Activated naive CD4-positive, alpha-beta T cell treated with anti-CD3 and anti-CD28 coated beads, Interleukin-2, amount 50 U/mL, for 24 hours (primary cell): ENCODE measurements around the gene RALGAPA2.

Experiments
- H3K27ac Mint-ChIP-seq: one replicate; pipeline ENCODE4 v1.8.0; 2021; ENCODE audit warnings: mild to moderate bottlenecking, mixed read lengths
- H3K27me3 Mint-ChIP-seq: one replicate; pipeline ENCODE4 v1.8.0; 2021; ENCODE audit warnings: mixed read lengths
- H3K36me3 Mint-ChIP-seq: one replicate; pipeline ENCODE4 v1.8.0; 2021; ENCODE audit warnings: mixed read lengths
- H3K4me1 Mint-ChIP-seq: one replicate; pipeline ENCODE4 v1.8.0; 2021; ENCODE audit warnings: mixed read lengths
- H3K4me3 Mint-ChIP-seq: one replicate; pipeline ENCODE4 v1.8.0; 2021; ENCODE audit warnings: mild to moderate bottlenecking, mixed read lengths
- H3K9me3 Mint-ChIP-seq: one replicate; pipeline ENCODE4 v1.8.0; 2021; ENCODE audit warnings: mixed read lengths

The RALGAPA2 gene

GRCh38 chr20:20733943-20734342 lies 21.5 kb upstream of the RALGAPA2 start:
- H3K27me3 Mint-ChIP-seq = peaks cover 1% of the 10 kb centered on the region
- H3K4me3 Mint-ChIP-seq = no peak overlapping the region

GRCh38 chr20:20732641-20733040 lies 20.2 kb upstream of the RALGAPA2 start:
- Mint-ChIP-seq H3K4me1 (peaks cover 14% of the 10 kb centered on the region), H3K4me3 (no peak overlapping the region), H3K27ac (no peak overlapping the region), H3K36me3 (no peaks in the 10 kb centered on the region), H3K27me3 (peaks cover 1% of the 10 kb centered on the region), H3K9me3 (no peaks in the 10 kb centered on the region)

More at GRCh38 chr20:20733943-20734342, 21.5 kb upstream of the RALGAPA2 start:
- H3K27ac Mint-ChIP-seq = no peak overlapping the region
- H3K36me3 Mint-ChIP-seq = no peaks in the 10 kb centered on the region
- H3K9me3 Mint-ChIP-seq = no peaks in the 10 kb centered on the region
- peaks cover 14% of the 10 kb centered on the region for H3K4me1 Mint-ChIP-seq

GRCh38 chr20:20731945-20732296 lies 19.5 kb upstream of the RALGAPA2 start:
- peaks cover 14% of the 10 kb centered on the region for H3K4me1 Mint-ChIP-seq
- peaks cover 1% of the 10 kb centered on the region for H3K27me3 Mint-ChIP-seq
- no peaks in the 10 kb centered on the region for H3K36me3 Mint-ChIP-seq
- no peak overlapping the region for H3K4me3 Mint-ChIP-seq
- H3K27ac Mint-ChIP-seq = no peak overlapping the region
- H3K9me3 Mint-ChIP-seq = no peaks in the 10 kb centered on the region

GRCh38 chr20:20731000-20731944 lies 18.8 kb upstream of the RALGAPA2 start:
- Mint-ChIP-seq H3K4me1 (peaks cover 14% of the 10 kb centered on the region), H3K27ac (no peak overlapping the region), H3K9me3 (no peaks in the 10 kb centered on the region), H3K36me3 (no peaks in the 10 kb centered on the region), H3K27me3 (peaks cover 1% of the 10 kb centered on the region), H3K4me3 (no peak overlapping the region)

GRCh38 chr20:20729563-20729962 lies 17.1 kb upstream of the RALGAPA2 start:
- Mint-ChIP-seq H3K4me1 (peaks cover 11% of the 10 kb centered on the region), H3K27ac (no peak overlapping the region), H3K4me3 (no peak overlapping the region), H3K9me3 (no peaks in the 10 kb centered on the region), H3K27me3 (peaks cover 1% of the 10 kb centered on the region), H3K36me3 (no peaks in the 10 kb centered on the region)

DNA sequence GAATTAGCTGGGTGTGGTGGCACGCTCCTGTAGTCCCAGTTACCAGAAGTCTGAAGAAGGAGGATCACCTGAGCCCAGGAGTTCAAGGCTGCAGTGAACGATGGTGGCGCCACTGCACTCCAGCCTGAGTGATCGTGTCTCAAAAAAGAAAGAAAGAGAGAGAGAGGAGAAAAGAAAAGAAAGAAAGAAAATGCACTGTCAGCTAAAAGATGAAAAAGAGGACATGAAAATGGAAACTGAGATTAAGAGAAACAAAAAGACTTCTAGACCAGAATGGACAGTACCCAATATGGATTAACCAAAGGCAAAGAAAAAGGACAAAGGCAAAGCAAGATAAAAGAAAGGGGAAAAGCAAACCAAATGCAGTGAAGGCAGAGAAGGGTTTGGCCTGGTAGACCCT lies 9.0 kb upstream of the RALGAPA2 start:
- H3K4me3 Mint-ChIP-seq = no peak overlapping the region
- H3K27me3 Mint-ChIP-seq = no peaks in the 10 kb centered on the region
- no peaks in the 10 kb centered on the region for H3K9me3 Mint-ChIP-seq
- no peaks in the 10 kb centered on the region for H3K4me1 Mint-ChIP-seq
- no peaks in the 10 kb centered on the region for H3K36me3 Mint-ChIP-seq
- no peak overlapping the region for H3K27ac Mint-ChIP-seq

DNA sequence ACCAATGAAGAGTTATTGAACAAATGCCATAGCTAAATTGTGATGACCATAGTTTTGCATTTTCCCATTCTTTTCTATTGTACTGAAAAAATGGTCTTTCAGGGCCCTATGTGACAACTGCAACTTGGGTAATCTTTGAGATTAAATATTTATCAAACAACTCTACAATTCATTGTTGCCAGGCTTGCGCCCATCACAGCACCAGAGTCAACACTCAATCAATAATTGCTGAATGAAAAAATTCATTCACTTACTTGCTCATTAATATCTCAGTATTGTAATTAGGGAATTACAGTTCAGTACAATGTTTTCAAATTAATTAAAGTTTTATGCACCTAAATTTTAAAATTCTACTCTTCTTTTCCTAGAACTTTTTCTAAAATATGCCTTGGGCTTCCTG lies 7.7 kb upstream of the RALGAPA2 start:
- no peak overlapping the region for H3K27ac Mint-ChIP-seq
- no peaks in the 10 kb centered on the region for H3K27me3 Mint-ChIP-seq
- H3K4me3 Mint-ChIP-seq = no peak overlapping the region
- H3K9me3 Mint-ChIP-seq = no peaks in the 10 kb centered on the region
- H3K4me1 Mint-ChIP-seq = no peaks in the 10 kb centered on the region
- H3K36me3 Mint-ChIP-seq = no peaks in the 10 kb centered on the region

GRCh38 chr20:20719411-20719810 lies 7.0 kb upstream of the RALGAPA2 start:
- Mint-ChIP-seq H3K9me3 (no peaks in the 10 kb centered on the region), H3K4me3 (no peak overlapping the region), H3K27ac (no peak overlapping the region), H3K27me3 (no peaks in the 10 kb centered on the region), H3K4me1 (no peaks in the 10 kb centered on the region), H3K36me3 (no peaks in the 10 kb centered on the region)

DNA sequence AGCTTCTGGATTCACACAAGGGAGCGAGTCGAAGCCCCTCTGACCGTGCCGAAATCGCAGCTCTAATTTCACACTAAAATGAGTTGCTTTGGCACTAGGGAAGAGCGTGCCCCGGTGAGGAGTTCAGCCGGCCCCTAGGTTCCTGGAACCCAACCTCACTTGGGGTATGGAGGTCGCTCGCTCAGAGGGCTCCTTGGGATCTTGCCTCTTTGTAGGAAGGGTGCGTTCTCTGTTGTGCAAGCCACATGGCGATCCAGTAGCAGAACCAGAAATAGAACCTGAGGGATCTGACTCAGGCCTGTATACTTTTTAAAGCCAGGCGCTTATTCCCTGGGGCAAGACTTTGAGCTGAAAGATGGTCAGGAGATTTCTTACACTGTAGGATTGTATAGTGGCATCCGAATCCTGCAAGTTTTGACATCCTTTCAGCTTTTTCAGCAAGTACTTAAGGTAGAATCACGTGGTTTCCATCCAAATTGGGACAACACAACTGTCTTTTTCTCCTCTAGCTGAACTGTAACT lies 861 bp upstream of the RALGAPA2 start:
- H3K4me1 Mint-ChIP-seq = peaks cover 35% of the 10 kb centered on the region
- peak overlapping the region; percentile 91 for H3K4me3 Mint-ChIP-seq
- H3K9me3 Mint-ChIP-seq = no peaks in the 10 kb centered on the region
- H3K36me3 Mint-ChIP-seq = peaks cover 3% of the 10 kb centered on the region
- H3K27me3 Mint-ChIP-seq = no peaks in the 10 kb centered on the region
- H3K27ac Mint-ChIP-seq = peak overlapping the region; percentile 92

GRCh38 chr20:20712004-20712473 lies 405 bp downstream of the RALGAPA2 start:
- Mint-ChIP-seq H3K9me3 (no peaks in the 10 kb centered on the region), H3K27ac (peak overlapping the region; percentile 63), H3K4me3 (peak overlapping the region; percentile 92), H3K4me1 (peaks cover 45% of the 10 kb centered on the region), H3K36me3 (peaks cover 9% of the 10 kb centered on the region), H3K27me3 (no peaks in the 10 kb centered on the region)

GRCh38 chr20:20711413-20711812 lies 1.0 kb downstream of the RALGAPA2 start:
- Mint-ChIP-seq H3K36me3 (peaks cover 12% of the 10 kb centered on the region), H3K27ac (peak overlapping the region; percentile 63), H3K27me3 (no peaks in the 10 kb centered on the region), H3K9me3 (no peaks in the 10 kb centered on the region), H3K4me1 (peaks cover 51% of the 10 kb centered on the region), H3K4me3 (peak overlapping the region; percentile 92)

DNA sequence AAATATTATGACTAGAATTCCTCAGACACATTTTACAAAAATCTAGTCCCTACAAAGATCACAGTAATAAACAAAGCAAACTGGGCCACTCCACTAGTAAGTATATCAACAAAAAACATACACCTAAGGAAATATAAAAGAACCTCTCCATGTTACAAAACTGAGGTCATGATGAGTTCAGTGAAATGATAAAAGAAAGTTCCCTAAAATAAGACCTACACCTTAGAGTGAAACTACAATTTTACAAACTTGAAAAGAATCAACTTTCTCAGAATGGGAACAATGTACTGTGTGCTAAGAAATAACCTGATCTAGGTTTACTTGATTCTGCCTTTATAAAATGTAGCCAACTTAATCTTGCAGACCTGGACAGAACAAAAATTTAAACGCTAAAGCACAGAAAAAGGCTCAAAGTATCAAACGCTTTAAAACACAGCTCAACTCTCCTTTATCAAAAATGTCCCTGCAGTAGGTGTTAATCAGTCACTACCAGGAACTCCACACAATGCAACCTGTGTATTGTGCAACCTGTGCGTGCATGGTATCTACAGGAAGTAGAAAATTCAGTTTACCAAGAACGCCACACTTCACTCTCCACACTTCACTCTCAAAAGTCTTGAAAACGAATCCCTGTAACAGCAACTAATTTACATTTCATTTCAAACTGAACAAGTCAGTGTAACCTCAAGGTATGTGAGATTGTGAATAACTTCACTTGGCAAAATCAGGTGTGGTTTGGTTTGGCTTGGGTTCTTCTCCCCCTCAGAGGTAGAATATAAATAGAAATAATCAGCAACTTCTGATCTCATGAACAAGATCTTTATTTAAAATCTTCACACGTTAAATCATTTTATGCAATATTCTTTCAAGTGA lies 1.8 kb downstream of the RALGAPA2 start:
- Mint-ChIP-seq H3K27me3 (no peaks in the 10 kb centered on the region), H3K27ac (peak overlapping the region; percentile 63), H3K4me3 (peak overlapping the region; percentile 92), H3K4me1 (peaks cover 56% of the 10 kb centered on the region), H3K9me3 (no peaks in the 10 kb centered on the region), H3K36me3 (peaks cover 12% of the 10 kb centered on the region)

DNA sequence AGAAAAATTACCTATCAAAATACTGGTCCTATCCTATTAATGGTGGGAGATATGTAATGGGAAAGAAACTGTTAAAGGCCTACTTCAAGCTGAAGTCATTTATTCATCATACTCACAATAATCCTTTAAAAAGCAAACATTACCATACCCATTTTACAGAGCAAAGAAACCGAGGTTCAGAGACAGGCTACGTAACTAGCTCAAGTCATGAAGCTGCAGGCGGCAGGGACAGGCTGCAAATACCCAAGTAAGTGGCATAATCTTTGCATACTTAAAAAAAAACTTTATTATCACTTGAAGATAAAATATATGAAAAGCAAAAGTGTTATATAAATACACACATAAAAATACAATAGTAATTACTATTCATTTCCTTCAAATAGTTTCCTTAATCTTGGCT lies 2.6 kb downstream of the RALGAPA2 start:
- H3K4me1 Mint-ChIP-seq = peaks cover 58% of the 10 kb centered on the region
- peak overlapping the region; percentile 92 for H3K4me3 Mint-ChIP-seq
- no peak overlapping the region for H3K27ac Mint-ChIP-seq

GRCh38 chr20:20706285-20706684 lies 6.2 kb downstream of the RALGAPA2 start:
- Mint-ChIP-seq H3K36me3 (peaks cover 16% of the 10 kb centered on the region), H3K27me3 (no peaks in the 10 kb centered on the region), H3K9me3 (no peaks in the 10 kb centered on the region), H3K27ac (no peak overlapping the region), H3K4me1 (peaks cover 68% of the 10 kb centered on the region), H3K4me3 (no peak overlapping the region)

More for the DNA sequence above, 2.6 kb downstream of the RALGAPA2 start:
- H3K9me3 Mint-ChIP-seq = no peaks in the 10 kb centered on the region
- H3K27me3 Mint-ChIP-seq = no peaks in the 10 kb centered on the region
- H3K36me3 Mint-ChIP-seq = peaks cover 12% of the 10 kb centered on the region

DNA sequence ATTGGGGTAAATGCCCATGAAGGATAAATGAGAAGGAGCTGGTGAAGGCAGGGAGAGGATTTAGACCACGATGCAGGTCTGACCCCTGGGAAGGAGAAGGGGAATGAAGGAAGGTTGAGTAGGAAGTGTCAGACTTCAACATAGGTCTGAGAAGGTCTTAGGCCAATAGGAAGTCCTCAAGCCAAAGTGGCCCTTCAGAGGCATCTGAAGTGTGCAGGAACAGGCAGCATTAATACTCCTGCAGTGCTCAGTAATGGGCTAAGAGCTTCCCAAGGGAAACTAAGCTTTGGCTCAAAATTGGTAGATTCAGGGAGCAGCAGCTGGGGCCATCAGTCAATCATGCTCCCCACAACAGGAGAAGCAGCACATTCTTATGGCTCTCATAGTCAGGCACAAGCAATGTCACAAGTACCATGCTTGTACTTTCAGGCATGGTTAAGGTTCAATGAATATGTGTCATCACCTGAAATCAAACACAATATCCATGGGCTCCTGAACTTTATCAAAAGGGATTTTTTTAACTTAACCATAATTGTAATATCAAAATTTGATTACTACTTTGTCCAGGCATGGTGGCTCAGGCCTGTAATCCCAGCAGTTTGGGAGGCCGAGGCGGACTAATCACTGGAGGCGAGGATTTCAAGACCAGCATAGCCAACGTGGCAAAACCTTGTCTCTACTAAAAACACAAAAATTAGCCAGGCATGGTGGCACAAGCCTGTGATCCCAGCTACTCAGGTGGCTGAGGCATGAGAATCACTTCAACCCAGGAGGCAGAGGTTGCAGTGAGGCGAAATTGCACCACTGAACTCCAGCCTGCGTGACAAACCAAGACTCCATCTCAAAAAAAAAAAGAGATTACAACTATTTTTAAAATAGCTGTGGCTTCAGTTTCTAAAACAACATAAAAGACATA lies 9.9 kb downstream of the RALGAPA2 start:
- H3K27ac Mint-ChIP-seq = no peak overlapping the region
- no peaks in the 10 kb centered on the region for H3K9me3 Mint-ChIP-seq
- H3K27me3 Mint-ChIP-seq = no peaks in the 10 kb centered on the region
- no peak overlapping the region for H3K4me3 Mint-ChIP-seq
- peaks cover 9% of the 10 kb centered on the region for H3K36me3 Mint-ChIP-seq
- peaks cover 51% of the 10 kb centered on the region for H3K4me1 Mint-ChIP-seq
